NT2/D1 (cell line): ENCODE results near the gene FJX1.

Source experiments
- DNase-seq: peaks from one replicate; pipeline ENCODE4 v3.0.0-alpha.2; 2011; ENCODE audit warnings: low read depth, low spot score
- H3K27me3 ChIP-seq: 2 replicates; pipeline ENCODE4 v1.6.0; 2011; ENCODE audit warnings: mild to moderate bottlenecking; ENCODE audit not compliant: insufficient read length, insufficient read depth
- H3K36me3 ChIP-seq: 2 replicates; pipeline ENCODE4 v1.6.1; 2011; ENCODE audit warnings: mild to moderate bottlenecking, low read length, mixed read lengths; ENCODE audit not compliant: insufficient read depth, insufficient read length
- H3K4me1 ChIP-seq: 2 replicates; pipeline ENCODE4 v1.5.1; 2011; ENCODE audit not compliant: insufficient read depth, insufficient read length
- H3K4me3 ChIP-seq: 2 replicates; pipeline ENCODE4 v1.5.1; 2011; ENCODE audit warnings: low read depth; ENCODE audit not compliant: insufficient read length
- H3K9ac ChIP-seq: 2 replicates; pipeline ENCODE4 v1.6.0; 2011; ENCODE audit warnings: low read depth; ENCODE audit not compliant: insufficient read length
- H3K9me3 ChIP-seq: 2 replicates; pipeline ENCODE4 v1.5.1; 2011; ENCODE audit warnings: mild to moderate bottlenecking, low read length; ENCODE audit not compliant: insufficient read depth
- SUZ12 ChIP-seq: IDR thresholded peaks from 2 replicates; pipeline ENCODE4 v1.6.1; 2011; ENCODE audit not compliant: insufficient read length, insufficient read depth; ENCODE audit errors: extremely low read depth
- YY1 ChIP-seq: IDR thresholded peaks from 2 replicates; pipeline ENCODE4 v1.6.1; 2011; ENCODE audit not compliant: insufficient read length, insufficient read depth
- ZNF274 ChIP-seq: IDR thresholded peaks from 2 replicates; pipeline ENCODE4 v1.6.1; 2011; ENCODE audit warnings: mild to moderate bottlenecking, low read depth, low read length

Gene FJX1

DNA sequence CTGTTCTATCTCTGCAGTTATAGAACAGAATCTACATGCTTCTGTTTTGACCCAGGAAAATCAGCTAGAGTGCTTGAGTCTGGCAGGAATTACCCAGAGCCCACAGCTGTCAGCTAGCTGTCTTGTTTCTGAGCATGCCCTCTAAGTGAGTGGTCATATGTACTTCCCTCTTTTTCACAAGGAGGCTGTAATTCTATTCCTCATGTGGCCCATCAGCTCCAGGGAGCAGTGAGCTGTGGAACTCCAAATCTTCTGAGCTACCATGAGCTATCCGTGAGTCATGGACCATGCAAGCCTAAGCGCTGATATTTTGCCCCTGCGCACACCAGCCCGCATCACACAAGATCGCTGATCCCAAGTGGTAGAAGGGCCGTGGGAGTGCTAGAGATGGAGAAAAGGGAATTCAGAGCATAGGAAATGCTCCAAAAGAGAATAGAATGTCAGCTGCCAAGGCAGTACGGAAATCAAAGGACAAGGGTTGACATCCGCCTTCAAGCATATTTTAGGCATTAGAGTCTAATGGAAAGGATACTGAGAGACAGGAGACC is 5.4 kb downstream of the FJX1 start:
- TF ChIP-seq YY1 = no peak
- no peak for TF ChIP-seq SUZ12
- no peak for TF ChIP-seq ZNF274
- Histone ChIP-seq H3K27me3 (no peaks in the 10 kb centered on the region), H3K4me3 (no peak overlapping the region), H3K36me3 (peaks cover 18% of the 10 kb centered on the region), H3K9ac (no peak overlapping the region), H3K9me3 (no peaks in the 10 kb centered on the region), H3K4me1 (no peaks in the 10 kb centered on the region)
- DNase-seq = no peak

DNA sequence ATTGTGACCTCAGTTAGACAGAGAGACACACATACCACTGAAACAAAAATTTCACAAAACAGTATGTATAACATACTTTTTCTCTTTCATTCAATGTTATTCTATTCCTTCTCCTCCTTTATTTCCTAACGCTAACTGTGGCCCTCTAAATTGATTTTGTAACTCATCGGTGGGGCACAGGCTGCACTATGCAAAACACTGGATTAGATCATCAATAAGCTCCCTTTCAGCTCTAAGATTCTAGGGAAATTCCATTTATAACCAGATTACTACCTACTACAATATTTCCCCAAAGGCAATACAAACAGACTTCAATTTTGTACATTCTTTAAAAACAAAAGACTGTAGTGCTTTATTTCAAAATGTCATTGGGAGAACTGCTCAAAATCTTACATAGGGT is 6.1 kb downstream of the FJX1 start:
- Histone ChIP-seq H3K4me3 (no peak overlapping the region), H3K36me3 (peaks cover 18% of the 10 kb centered on the region), H3K9ac (no peak overlapping the region), H3K4me1 (no peaks in the 10 kb centered on the region), H3K27me3 (no peaks in the 10 kb centered on the region), H3K9me3 (no peaks in the 10 kb centered on the region)
- no peak for DNase-seq
- no peak for TF ChIP-seq YY1
- TF ChIP-seq SUZ12 = no peak
- TF ChIP-seq ZNF274 = no peak

DNA sequence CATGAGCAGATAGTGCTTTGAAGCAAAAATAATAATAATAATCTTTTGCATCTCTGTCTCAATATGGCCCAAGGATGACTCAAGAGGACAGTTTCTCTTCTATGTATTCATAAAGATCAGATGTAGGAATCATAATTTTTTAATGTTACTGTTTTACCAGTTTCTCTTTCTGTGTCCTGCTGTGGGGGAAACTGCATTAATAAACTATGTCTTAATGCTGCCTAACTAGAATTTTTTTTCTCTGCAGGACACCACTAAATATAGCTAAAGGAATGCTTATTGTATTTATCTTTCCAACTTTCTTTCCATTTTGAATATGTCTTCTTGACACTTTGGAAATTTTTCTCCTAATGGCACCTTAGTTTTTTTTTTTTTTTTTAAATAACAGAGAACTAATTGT is 6.5 kb downstream of the FJX1 start:
- H3K4me3 ChIP-seq = no peak overlapping the region
- H3K9ac ChIP-seq = no peak overlapping the region
- no peaks in the 10 kb centered on the region for H3K27me3 ChIP-seq
- no peak for TF ChIP-seq YY1
- no peaks in the 10 kb centered on the region for H3K4me1 ChIP-seq
- DNase-seq = no peak
- H3K36me3 ChIP-seq = peaks cover 14% of the 10 kb centered on the region
- no peaks in the 10 kb centered on the region for H3K9me3 ChIP-seq

DNA sequence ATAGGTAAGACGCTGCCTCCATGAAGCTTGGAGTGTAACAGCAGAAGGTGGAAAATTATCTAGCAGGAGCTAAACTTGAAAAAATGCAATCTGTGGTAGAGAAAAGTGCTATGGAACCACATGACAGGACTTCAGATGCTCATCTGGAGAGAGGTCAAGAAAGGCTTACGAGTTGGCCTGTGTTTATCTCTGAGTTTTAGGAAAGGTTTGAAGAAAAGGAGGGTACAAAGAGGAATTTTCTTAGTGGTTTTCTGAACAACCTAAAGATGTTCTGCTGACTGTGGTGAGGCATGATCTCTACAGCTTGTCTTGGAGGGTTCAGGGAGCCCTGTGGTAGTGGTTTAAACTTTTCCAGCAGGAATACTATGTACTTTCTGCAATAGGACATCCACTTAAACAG is 8.2 kb downstream of the FJX1 start:
- H3K36me3 ChIP-seq = peaks cover under 1% of the 10 kb centered on the region
- TF ChIP-seq ZNF274 = no peak
- TF ChIP-seq YY1 = no peak
- no peak for TF ChIP-seq SUZ12
- H3K9me3 ChIP-seq = no peaks in the 10 kb centered on the region
- H3K4me1 ChIP-seq = no peaks in the 10 kb centered on the region
- no peaks in the 10 kb centered on the region for H3K27me3 ChIP-seq
- H3K4me3 ChIP-seq = no peak overlapping the region
- no peak overlapping the region for H3K9ac ChIP-seq
- no peak for DNase-seq

DNA sequence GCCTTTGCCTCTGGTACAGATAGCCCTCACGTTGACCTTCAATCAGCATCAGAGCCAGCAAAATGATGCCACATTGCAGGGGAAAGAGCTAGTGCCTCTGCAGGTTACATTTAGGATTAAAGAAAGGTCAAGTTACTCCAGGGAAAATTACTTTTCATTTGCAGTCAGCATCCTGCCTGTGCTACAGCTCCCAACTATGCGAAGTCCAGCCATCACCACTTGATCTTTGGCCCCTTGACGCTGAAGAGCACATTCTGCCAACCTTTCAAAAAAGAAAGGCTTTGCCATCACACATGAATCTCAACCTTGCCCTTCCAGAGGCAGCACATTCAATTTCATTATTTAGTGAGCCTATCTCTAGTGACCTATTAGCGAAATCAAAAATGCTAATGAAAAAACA is 11.3 kb downstream of the FJX1 start:
- no peak for DNase-seq
- no peaks in the 10 kb centered on the region for H3K4me1 ChIP-seq
- H3K27me3 ChIP-seq = no peaks in the 10 kb centered on the region
- TF ChIP-seq SUZ12 = no peak
- TF ChIP-seq YY1 = no peak
- no peak for TF ChIP-seq ZNF274
- H3K36me3 ChIP-seq = no peaks in the 10 kb centered on the region
- H3K9ac ChIP-seq = no peak overlapping the region
- H3K9me3 ChIP-seq = no peaks in the 10 kb centered on the region
- H3K4me3 ChIP-seq = no peak overlapping the region

DNA sequence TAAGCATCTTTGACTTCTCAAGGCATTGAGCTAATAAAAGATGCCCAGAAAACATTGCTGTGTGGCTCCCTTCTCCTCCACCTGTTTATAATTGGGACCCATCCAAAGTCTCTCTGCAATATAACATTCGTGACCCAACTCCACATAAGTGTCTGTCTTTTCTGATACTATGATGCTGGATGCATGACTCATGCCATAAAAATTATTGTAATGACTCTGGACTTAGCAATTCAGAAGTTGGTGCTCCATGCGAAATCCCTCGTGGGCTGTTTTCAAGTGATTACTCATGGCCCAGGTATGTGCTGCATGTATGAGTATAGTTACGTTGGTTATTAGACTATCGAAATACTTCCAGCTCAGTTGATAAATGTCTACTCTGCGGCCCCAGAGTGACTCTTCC is 11.7 kb downstream of the FJX1 start:
- H3K9ac ChIP-seq = no peak overlapping the region
- no peaks in the 10 kb centered on the region for H3K27me3 ChIP-seq
- no peaks in the 10 kb centered on the region for H3K36me3 ChIP-seq
- no peak for DNase-seq
- no peak for TF ChIP-seq SUZ12
- TF ChIP-seq ZNF274 = no peak
- no peak for TF ChIP-seq YY1
- no peak overlapping the region for H3K4me3 ChIP-seq
- H3K9me3 ChIP-seq = no peaks in the 10 kb centered on the region
- no peaks in the 10 kb centered on the region for H3K4me1 ChIP-seq

DNA sequence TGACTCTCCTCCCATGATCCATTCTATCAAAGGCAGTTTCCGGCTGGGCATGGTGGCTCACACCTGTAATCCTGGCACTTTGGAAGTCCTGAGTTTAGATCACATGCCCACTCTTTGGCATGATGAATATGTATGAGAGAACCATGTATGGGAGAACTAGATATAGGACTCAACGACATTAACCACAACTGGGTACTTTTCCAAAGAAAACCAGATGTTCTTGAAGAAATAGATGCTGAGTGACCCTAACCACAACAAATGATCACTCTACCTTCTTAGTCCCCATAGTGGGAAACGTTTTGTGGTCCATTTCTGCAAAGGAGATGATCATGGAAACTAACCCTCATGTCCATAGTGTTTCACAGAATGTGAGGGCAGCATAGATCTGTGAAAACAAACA is 13.6 kb downstream of the FJX1 start:
- H3K9me3 ChIP-seq = no peaks in the 10 kb centered on the region
- TF ChIP-seq YY1 (no peak), ZNF274 (no peak), SUZ12 (no peak)
- H3K4me1 ChIP-seq = no peaks in the 10 kb centered on the region

DNA sequence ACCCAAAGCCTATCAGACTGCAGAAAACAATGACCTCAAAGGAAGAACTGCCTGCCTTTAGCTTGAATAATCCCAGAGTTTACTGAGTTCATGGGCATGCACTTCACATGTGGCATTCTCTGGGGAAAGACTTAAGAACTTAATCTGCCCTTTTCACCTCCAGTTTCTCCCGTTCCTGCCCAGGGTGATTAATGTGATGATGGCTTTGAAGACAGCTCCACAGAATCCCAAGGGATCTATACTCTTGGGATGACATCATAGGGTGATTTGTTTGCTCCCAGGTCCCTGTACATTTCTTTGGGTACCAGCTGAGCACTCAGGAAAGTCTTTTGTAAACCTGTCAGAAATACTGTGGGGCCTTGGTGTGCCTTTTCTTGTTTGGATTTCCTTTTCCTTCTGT is 14.0 kb downstream of the FJX1 start:
- Histone ChIP-seq H3K9me3 (no peaks in the 10 kb centered on the region), H3K4me3 (no peak overlapping the region), H3K9ac (no peak overlapping the region), H3K4me1 (no peaks in the 10 kb centered on the region), H3K36me3 (no peaks in the 10 kb centered on the region), H3K27me3 (no peaks in the 10 kb centered on the region)
- no peak for DNase-seq
- no peak for TF ChIP-seq ZNF274
- TF ChIP-seq YY1 = no peak
- no peak for TF ChIP-seq SUZ12

More for the DNA sequence above, 13.6 kb downstream of the FJX1 start:
- no peak for DNase-seq
- no peaks in the 10 kb centered on the region for H3K27me3 ChIP-seq
- no peak overlapping the region for H3K9ac ChIP-seq
- H3K36me3 ChIP-seq = no peaks in the 10 kb centered on the region
- H3K4me3 ChIP-seq = no peak overlapping the region
